RCC 7860 (cell line): Measurements from ENCODE around the gene YIPF1.
A peak's percentile ranks its signal among the peaks of the same experiment; 100 is the strongest.

ENCODE experiments used
- DNase-seq: peaks from one replicate; pipeline ENCODE4 v3.0.0-alpha.2; 2015; ENCODE audit warnings: low spot score
- FAIRE-seq: peaks from 2 replicates; lab custom pipeline; 2012; peaks lifted over from hg19 to GRCh38; lab: Jason Lieb, UNC

Gene YIPF1

DNA sequence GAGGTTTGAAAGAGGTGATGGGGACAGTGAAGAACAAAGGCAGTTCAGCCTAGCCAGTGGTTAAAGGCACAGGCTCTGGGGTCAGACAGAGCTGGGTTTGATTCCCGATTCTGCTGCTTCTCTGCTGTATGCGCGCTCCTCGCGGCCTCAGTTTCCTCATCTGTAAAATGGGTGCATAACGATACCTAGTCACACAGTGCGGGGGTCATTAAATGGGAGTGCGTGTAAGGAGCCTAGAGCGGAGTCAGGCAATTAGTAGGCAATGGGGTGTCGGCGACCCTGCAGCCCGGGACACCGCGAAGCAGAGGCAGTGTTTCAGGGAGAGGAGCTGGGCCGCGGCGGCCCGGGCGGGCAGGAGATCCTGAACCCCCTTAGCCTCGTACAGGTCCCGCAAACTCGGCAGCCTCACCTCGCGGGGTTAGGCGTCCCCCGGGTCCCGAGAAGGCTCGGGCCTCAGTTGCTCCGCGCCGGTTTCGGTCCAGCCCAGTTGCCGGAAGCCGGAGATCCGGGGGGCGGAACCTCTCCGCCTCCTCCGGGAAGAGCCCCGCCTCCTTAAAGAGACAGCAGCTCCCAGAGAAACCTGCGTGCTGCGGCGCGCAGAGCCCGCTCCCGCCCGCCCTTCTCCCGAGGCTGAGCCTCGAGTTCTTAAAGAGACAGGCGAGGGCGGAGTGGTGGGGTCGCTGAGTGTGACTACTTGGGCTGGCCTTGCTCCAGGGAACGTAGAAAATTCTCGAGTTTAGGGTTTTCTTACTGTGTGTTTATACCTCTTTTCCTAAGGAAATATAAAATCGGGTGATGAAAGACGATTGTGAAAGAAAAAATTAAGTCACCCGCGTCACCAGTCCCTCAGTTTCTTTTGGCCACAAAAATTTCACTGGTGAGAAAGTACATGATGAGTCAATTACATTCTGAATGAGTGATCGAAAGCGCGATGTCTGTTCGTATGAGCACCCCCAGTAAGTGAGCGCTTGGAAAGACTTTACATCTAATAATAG is at the start of gene YIPF1:
YIPF1 (minus strand) TSS at position 494 of the 995 bp plus-strand sequence. CDS start 860 bp downstream, outside the sequence.
- FAIRE-seq: peak; percentile 84
- peak; percentile 80 for DNase-seq

DNA sequence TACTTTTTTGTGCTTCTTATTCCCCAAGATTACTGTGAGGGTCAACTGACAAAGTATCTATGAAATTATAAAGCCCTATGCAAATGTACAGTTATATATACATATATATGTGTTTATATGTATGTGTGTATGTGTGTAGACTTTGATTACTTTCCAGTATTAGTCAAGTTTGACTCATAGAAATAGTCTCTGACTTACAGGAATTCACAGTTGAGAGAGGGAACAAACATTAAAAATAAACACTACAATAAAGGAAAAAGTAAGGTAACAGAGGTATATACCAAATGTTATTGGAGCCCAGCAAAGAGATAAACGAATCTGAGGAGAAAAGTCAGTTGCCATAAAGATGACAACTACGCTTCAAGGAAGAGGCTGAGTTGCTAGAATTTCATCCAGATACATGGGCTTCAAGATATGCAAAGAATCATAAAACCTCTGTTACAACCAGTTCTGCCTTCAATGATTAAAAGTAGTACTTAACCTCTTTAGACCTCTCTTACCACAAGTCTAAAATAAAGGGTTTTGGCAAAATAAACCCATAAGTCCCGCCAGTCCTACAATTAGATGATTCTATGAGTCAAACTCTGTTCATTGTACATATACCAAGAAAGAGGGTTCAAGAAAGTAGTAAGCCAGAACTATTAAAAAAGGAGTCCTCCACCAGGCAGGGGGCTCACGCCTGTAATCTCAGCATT is 48.7 kb upstream of the YIPF1 start:
- DNase-seq (no peak), FAIRE-seq (no peak)

DNA sequence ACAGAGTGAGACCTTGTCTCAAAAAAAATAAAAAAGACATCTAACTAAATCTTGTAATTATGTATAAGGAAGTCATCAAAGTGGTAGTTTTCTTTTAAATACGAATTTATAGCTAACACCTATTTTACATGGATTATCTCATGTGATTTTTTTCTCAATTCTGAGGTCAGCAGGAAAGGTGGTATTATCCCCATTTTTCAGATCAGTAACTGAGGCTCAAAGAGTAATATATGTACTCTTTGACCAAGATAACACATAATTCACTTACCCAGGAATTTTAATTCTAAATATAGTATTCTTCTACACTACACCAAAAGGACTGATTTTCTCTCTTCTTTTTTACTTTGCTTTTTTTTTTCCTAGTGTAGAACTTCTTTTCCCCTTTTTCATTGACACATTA is 46.8 kb upstream of the YIPF1 start:
- FAIRE-seq: no peak
- DNase-seq: no peak

DNA sequence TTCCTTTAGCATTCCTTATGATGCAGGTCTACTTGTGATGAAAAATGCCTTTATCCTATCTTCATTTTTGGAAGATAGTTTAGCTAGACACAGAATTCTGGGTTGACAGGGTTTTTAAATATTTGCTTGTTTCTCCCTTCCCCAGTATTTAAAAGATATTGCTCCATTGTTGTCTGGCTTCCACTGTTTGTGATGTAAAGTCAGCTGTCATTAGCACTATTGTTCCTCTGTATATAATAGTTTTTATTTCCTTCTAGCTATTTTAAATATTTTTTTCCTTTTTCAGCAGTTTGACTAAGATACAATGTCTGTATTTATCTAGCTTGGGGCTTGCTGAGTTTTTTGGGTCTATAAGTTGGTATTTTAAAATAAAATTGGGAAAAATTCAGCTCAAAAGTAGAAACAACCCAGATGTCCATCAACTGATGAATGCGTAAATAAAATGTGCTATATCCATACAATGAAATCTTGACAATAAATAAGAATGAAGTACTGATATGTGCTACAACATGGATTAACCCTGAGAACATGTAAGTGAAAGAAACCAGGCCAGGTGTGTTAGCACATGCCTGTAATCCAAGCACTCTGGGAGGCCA is 44.7 kb upstream of the YIPF1 start:
- FAIRE-seq: no peak
- DNase-seq: no peak

DNA sequence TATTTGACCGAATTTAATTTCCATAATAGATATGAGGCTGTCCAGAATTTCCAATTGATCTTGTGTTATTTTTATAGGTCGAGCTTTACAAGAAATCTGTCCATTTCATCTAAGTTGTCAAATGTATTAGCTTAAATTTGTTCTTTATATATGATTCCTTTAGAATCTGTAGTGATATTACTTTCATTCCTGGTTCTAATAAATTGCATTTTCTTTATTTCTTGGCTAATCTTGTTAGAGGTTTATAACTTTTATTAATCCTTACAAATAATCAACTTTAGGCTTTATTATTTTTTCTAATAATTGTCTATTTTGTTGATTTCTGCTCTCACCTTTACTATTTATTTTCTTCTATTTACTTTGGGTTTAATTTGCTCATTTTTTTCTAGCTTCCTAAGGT is 41.9 kb upstream of the YIPF1 start:
- FAIRE-seq (peak; percentile 27), DNase-seq (no peak)

DNA sequence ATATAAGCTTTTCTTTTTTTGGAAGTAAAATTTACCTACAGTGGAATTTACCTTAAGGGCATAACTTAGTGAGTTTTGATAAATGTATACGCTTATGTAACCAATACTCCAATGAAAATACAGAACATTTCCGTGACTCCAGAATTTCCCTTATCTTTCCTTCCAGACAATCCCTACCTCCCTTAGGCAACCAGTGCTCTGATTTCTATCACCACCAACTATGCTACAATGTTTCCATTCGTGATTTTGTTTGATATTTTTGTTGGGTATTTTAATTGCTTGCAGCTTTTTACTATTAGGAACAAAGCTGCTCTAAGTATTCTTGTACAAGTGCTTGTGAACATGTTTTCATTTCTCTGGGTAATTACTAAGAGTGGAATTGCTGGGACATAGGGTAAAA is 41.3 kb upstream of the YIPF1 start:
- DNase-seq (no peak), FAIRE-seq (no peak)

DNA sequence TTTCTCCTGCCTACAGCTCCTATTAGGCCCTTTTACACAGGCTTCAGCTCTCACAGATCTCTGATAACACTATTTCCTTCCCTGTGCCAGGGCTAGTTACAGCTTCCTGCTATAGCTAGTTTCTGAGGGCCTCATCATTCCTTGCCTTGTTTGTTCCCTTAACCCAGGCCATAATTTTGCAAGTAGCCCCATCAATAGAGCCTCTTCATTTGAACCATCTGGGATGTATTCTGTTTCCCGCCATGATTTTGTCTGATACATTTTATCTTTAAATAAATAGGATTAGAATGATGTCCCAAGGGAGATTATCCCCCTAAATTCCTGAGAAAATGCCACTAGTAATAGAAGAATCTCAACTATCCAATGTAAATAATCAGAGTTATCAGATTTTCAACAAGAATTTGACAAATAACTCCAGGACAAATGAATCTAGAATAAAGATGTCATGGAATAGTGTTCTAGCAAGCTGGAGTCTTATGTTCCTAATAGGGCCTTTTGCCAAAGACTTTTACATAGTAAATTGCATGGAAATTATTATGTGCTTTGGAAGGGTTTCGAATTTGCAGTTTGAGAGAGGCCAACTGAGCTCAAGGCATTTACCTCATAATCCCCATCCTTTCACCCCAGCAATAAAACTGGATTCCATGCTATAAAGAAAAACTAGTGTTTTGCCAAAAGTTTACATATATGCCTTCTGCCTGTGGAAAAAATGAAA is 39.8 kb upstream of the YIPF1 start:
- DNase-seq (no peak), FAIRE-seq (no peak)

DNA sequence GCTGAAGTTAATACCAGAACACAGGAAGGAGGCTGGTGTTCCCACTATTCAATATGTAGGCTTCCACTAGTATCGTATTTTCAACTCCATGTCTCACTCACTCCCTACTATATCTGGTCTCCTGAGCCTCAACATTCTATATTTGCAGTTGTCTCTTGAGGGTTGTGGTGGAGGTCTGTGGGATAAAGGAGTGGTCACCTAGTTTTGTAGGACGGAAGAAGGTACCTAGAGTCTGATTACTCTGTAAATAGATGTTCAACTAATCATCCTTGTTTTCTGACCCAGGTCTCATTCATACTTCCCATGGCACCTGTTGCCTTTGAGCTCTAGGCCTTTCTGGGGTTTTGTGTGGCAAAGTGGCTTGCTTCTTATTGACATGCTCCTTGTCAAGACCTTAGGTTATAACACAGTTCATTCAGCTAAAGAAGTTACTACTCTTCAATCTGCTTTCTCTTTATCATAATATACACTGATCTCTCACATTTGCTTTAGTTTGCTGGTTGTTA is 37.8 kb upstream of the YIPF1 start:
- FAIRE-seq (no peak), DNase-seq (no peak)

DNA sequence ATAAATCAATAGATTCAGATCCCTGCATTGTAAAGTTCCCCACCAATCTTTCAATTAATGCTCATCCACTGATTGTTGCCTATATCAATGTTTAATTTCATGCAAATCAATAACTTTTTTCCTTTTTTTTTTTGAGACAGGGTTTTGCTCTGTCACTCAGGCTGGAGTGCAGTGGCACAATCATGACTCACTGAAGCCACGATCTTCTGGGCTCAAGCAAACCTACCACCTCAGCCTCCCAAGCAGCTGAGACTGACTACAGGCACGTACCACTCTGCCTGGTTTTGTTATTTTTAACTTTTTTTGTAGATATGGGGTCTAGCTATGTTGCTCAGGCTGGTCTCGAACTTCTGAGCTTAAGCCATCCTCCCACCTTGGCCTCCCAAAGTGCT is 30.1 kb upstream of the YIPF1 start:
- DNase-seq (peak; percentile 63), FAIRE-seq (peak; percentile 91)

DNA sequence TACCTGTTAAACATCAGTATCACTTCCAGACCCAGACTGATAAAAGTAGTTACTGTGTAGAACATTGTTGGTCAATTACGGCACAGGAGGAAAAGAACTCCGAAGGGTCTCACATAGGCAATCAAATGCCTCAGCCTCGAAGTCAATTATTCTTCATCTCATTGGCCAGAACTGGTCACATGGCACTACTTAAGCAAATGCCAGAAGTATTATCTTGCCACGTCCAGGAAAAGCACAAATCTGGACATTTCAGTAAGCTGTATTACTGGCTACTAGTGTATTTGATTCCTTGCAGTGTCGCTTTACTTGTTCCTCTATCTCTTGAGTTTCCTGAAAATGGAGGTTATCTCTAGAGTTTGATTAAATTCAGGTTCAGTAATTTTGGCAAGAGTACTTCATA is 28.7 kb upstream of the YIPF1 start:
- no peak for DNase-seq
- no peak for FAIRE-seq

DNA sequence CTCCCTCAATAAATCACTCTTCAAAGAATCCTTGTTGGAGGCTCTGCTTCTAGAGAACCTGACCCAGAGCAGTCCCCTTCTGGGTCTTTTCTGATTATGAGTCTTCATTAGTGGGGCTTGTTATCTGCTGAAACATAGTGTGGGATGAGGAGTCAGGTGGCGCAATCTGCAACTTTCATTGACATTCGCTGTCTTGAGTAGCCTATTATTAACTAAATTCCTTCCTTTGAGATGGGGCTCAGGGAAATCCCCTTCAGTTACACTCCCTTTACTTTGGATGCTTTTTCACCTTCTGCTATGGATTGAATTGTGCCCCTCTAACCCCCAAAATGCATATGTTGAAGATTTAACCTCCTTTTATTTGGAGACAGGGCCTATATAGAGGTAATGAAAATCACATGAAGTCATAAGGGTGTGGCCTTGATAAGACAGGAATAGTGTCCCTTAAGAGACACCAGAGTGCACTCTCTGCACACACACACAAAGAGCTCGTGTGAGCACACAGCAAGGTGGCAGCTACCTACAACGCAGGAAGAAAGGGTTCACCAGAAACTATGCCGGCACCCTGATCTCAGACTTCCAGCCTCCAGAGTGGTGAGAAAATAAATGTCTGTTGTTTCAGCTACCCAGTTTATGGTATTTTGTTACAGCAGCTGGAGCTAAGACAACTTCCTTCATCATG is 23.9 kb upstream of the YIPF1 start:
- FAIRE-seq (no peak), DNase-seq (no peak)

DNA sequence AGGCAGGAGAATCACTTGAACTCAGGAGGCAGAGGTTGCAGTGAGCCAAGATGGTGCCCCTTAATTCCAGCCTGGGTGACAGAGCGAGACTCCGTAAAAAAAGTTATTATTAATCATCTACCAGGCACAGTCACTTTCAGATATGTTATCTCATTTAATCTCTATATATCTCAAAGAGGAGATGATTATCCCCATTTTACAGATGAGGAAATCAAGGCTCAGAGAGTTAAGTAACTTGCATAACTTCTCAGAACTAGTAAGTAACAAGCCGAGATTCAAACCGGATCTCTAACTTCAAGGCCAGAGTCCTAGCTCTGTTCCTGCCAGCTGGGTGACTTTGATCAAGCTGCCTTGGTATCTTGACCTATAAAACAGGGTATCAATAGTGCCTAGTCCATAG is 21.8 kb upstream of the YIPF1 start:
- FAIRE-seq (no peak), DNase-seq (no peak)

DNA sequence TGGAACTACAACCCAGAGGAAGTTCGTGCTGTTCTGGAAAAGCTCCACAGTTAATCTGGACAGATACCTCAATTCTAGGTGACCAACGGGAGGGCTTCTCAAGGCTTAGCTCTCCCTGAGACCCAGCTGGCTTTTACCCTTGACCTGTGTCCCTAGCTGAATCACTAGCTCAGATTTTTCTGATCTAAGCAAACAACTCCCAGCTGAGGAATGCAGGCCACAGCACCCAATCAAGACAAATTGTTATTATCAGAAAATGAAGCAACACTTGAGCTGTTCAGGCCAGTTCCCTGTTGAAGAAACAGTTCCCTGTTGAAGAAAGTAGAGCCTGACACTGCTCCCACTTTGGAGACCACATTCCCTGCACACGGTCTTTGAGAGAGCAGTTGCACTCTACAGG is 20.3 kb upstream of the YIPF1 start:
- no peak for FAIRE-seq
- DNase-seq: no peak

DNA sequence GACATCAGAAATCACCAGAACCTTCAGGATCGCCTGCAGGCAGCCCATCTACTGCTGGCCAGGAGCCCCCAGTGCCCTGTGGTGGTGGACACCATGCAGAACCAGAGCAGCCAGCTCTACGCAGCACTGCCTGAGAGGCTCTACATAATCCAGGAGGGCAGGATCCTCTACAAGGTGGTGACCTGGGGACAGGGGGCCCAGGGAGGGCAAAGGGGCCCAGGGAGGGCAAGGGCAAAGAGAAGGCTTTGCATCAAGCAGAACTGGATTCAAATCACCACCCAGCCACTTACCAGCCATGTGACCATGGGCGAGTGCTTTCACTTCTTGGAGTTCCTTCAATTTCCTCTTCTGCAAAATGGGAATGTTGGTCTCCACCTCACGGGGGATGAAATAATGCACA is 16.5 kb upstream of the YIPF1 start:
- FAIRE-seq: no peak
- DNase-seq: no peak

DNA sequence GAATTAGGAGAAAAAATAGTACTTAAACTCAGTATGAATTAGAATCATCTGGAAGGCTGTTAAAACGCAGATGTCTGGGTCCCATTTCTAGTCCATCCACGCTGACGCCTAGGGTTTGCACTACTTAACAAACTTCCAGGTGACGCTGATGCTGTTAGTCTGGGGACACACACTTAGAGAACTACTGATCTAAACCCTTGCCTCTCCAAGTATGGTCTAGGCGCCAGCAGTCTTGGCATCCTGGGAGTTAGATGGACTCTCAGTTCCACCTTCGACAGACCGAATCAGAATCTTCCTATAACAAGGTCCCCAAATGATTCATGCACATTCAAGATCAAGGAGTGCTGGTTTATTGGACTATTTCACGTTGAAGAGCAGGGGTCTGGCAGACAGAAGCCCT is 15.9 kb upstream of the YIPF1 start:
- FAIRE-seq: no peak

DNA sequence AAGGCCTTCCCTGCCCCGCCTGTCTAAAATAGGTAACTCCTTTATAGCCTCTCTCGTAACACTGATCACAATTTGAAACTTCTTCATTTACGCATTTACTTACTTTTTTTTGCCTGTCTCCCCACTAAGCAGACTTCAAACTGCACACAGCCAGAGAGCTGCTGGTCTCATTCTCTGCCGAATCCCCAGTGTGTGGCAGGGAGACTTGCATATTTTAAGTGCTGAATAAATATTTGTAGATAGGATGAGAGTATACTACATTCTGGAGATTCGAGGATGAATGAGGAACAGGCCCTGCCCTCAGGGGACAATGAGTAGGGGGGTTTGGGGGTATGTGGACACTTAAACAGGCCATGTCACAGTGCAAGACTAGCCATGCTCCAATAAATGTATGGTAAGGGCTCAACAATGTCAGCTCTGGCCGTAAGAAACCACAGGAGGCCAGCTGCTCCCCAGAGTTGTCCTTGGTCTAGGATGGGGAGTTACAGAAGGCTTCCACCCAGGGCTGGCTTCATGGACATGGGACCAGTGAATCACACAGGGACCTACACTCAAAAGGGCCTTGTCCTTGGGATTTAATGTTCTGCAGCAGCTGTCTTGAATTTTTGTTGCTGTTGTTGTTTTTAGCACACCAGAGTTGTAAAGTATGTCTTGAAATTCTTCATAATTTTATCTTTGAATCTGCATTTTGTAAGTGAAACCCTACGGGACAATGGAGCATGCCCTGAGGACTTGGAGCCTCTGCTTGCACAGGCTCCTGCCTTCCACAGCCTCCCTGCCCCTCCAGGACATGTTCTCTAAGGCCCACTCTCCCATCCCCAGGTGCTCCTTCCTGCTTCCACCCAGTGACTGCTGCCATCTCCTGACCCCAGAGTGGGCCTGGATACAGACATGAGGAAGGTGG is 12.9 kb upstream of the YIPF1 start:
- DNase-seq (no peak), FAIRE-seq (no peak)

More for the DNA sequence above, 15.9 kb upstream of the YIPF1 start:
- no peak for DNase-seq

DNA sequence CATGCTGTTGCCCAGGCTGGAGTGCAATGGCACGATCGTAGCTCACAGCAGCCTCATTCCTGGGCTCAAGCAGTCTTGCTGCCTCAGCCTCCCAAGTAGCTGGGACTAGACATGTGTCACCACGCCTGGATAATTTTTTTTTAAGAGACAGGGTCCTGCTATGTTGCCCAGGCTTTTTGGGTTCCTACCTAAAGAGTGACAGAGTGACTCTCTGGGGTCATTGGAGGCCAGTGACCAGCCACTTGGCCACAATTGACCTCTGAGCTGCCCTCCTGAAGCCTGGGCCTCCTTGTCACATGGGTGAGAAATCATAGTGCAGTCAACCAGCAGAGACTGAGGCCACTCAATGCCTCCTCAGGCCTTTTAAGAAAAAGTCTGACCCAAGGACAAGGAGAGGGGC is 10.1 kb upstream of the YIPF1 start:
- FAIRE-seq (no peak), DNase-seq (peak; percentile 67)

DNA sequence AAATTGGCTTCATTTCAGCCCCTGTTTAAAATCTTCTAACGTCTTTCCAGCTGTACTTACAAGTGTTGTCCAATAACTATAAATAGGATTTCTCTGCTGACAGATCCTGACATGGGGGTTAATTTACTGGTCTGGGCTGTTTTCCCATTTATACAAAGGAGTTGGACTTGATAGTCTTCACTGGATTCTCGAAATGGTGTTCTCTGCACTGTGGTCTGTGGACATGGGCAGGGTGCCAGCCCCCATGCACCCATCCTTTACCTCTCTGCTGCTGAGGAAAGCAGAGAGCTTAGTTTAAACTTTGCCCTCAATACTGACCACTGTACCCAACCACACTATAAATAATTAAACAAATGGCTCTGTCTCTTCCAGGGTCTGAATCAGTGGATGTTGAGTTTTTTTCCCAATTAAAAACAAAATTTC is 9.6 kb upstream of the YIPF1 start:
- DNase-seq: peak; percentile 89
- FAIRE-seq: peak; percentile 99

DNA sequence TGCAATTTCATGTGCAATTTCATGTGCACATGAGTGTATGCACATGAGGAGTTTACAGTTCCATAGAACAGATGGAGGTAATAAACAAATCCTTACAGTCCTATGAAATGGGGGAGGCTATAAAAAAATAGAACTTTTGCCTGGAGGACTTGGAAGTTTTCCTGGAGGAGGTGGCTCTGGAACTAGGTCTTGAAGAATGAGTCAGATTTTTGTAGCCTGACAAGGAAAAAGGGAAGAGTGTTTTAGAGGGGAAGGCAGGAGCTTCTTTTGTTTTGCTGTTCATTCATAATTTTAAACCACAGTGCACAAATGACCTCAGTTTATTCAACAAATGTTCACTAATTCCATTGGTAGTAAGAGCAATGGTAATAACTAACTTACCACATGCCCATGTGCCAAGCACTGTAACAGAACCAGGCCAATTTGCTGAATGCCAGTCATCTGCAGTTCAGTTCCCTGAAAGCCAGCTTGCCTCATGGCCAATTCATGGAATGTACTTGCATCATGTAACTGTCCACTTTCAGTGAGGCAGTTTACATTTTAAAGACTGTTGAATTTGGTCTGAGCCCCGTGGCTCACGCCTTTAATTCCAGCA is 7.1 kb upstream of the YIPF1 start:
- DNase-seq (peak; percentile 89), FAIRE-seq (peak; percentile 98)
